ENCODE measurements around the gene LYPD5.
A peak's percentile ranks its signal among the peaks of the same experiment; 100 is the strongest.
"Not testable (repeated sequence)": the region's sequence is repeated elsewhere in the genome, so short reads cannot be mapped to it uniquely, and the experiment has no call there.

Gene LYPD5

GRCh38 chr19:43842007-43842406, 39.8 kb upstream of the LYPD5 start:
- Histone ChIP-seq H3K9ac (ENCODE audit: low read length) (no peak overlapping the region), H2BK15ac (ENCODE audit: low read depth, poor library complexity, severe bottlenecking) (no peak overlapping the region), H3K4me1 (ENCODE audit: control insufficient read depth, insufficient read depth, low read depth, low read length) (no peaks in the 10 kb centered on the region), H3K4ac (ENCODE audit: low read depth in 1 of 2, low read length in 2 of 2) (no peak overlapping the region), H3K14ac (ENCODE audit: low read length in 2 of 2) (no peak overlapping the region), H4K8ac (ENCODE audit: low read length) (no peak overlapping the region), H3K4me2 (ENCODE audit: low read length, poor library complexity, severe bottlenecking) (no peak overlapping the region), H3K27ac (ENCODE audit: low read length, poor library complexity, severe bottlenecking) (no peak overlapping the region), H3K18ac (ENCODE audit: low read depth in 1 of 2, low read length in 2 of 2) (no peak overlapping the region), H3K36me3 (ENCODE audit: control insufficient read depth in 1 of 2, insufficient read depth in 2 of 2, low read depth in 1 of 2, low read length in 2 of 2) (peaks cover 26 to 95% of the 10 kb centered on the region in 2 experiments), H2BK12ac (ENCODE audit: low read length in 2 of 2) (no peak overlapping the region), H3K9me3 (ENCODE audit: control insufficient read depth, low read length) (peaks cover 99% of the 10 kb centered on the region), H3K4me3 (ENCODE audit: insufficient read depth in 1 of 2, low read depth in 1 of 2, low read length in 2 of 2) (peak overlapping the region in 1 of 2 experiments; percentile 61), H3K27me3 (ENCODE audit: control insufficient read depth in 1 of 2, insufficient read depth in 1 of 2, low read length in 2 of 2) (no peaks in the 10 kb centered on the region), H3K79me1 (replicated peaks; ENCODE audit: low read length, poor library complexity, severe bottlenecking) (peaks cover 10% of the 10 kb centered on the region), H2BK5ac (ENCODE audit: low read depth, low read length, poor library complexity, severe bottlenecking) (no peak overlapping the region), H2AFZ (ENCODE audit: low read depth, low read length) (no peak overlapping the region), H4K91ac (ENCODE audit: low read length) (no peak overlapping the region), H3K23ac (ENCODE audit: low read length in 2 of 2) (no peak overlapping the region), H2BK120ac (ENCODE audit: low read depth, low read length) (no peak overlapping the region), H2AK5ac (ENCODE audit: low read length, severe bottlenecking) (no peak overlapping the region)
- no peak for DNase-seq
- 80% methylated on average over 1 of the region's 2 CpGs for WGBS

GRCh38 chr19:43839139-43839538, 36.9 kb upstream of the LYPD5 start:
- Histone ChIP-seq H3K9me3 (ENCODE audit: control insufficient read depth, low read length) (peaks cover 96% of the 10 kb centered on the region), H3K4me2 (ENCODE audit: low read length, poor library complexity, severe bottlenecking) (no peak overlapping the region), H4K91ac (ENCODE audit: low read length) (no peak overlapping the region), H3K4ac (ENCODE audit: low read depth in 1 of 2, low read length in 2 of 2) (no peak overlapping the region), H2BK120ac (ENCODE audit: low read depth, low read length) (no peak overlapping the region), H3K9ac (ENCODE audit: low read length) (no peak overlapping the region), H2BK12ac (ENCODE audit: low read length in 2 of 2) (no peak overlapping the region), H3K18ac (ENCODE audit: low read depth in 1 of 2, low read length in 2 of 2) (no peak overlapping the region), H3K4me1 (ENCODE audit: control insufficient read depth, insufficient read depth, low read depth, low read length) (no peaks in the 10 kb centered on the region), H3K27ac (ENCODE audit: low read length, poor library complexity, severe bottlenecking) (no peak overlapping the region), H3K4me3 (ENCODE audit: insufficient read depth in 1 of 2, low read depth in 1 of 2, low read length in 2 of 2) (peak overlapping the region in 1 of 2 experiments; percentile 57), H3K23ac (ENCODE audit: low read length in 2 of 2) (no peak overlapping the region), H3K36me3 (ENCODE audit: control insufficient read depth in 1 of 2, insufficient read depth in 2 of 2, low read depth in 1 of 2, low read length in 2 of 2) (peaks cover 40 to 97% of the 10 kb centered on the region in 2 experiments), H2BK15ac (ENCODE audit: low read depth, poor library complexity, severe bottlenecking) (no peak overlapping the region), H2AFZ (ENCODE audit: low read depth, low read length) (no peak overlapping the region), H3K79me1 (replicated peaks; ENCODE audit: low read length, poor library complexity, severe bottlenecking) (peaks cover 11% of the 10 kb centered on the region), H2AK5ac (ENCODE audit: low read length, severe bottlenecking) (no peak overlapping the region), H2BK5ac (ENCODE audit: low read depth, low read length, poor library complexity, severe bottlenecking) (peak overlapping the region; percentile 57), H4K8ac (ENCODE audit: low read length) (no peak overlapping the region), H3K14ac (ENCODE audit: low read length in 2 of 2) (no peak overlapping the region), H3K27me3 (ENCODE audit: control insufficient read depth in 1 of 2, insufficient read depth in 1 of 2, low read length in 2 of 2) (no peaks in the 10 kb centered on the region)
- DNase-seq = no peak

DNA sequence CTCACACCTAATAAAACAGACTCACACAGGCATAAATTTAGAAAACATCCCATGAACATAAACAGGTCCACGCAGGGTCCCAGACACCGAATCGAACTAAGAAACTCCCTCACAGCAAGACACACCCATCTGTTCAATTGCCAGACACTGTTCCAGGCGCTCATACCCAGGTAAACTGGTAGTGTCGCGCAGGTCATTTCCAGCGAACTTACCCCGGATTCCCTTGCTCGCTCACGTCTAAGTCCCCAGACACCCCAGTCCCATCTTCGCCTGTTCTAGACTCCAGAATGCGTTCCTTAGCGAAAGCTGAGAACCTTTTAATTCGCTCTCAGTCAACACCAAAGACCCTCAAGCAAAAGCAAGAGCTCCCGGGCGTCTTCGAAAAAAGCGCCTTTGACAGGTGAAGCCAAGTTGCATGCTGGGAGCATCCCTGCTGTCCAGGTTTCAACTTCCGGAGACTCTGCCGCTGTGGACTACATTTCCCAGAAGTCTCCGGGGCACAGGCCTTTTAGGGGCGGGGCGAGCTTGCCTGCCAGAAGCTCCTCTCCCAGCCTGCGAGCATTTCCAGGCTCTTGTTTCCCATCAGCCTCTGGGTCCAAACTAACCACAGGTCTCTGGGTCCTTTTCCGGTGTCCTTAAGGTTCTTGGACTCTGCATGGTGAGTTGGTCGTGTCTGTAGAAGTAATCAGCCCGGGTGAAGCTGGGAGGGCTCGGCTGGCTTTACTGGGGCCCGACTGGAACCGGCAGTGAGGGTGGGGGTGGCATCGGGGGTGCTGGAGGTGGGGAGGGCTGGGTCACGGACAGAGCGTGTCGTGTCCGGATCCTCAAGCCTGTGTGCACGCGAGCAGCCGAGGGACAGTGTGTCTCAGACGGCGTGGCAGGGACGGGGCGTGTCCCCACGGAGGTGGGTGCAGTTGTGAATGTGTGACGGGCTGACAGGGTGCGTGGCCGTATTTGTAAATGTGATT, 24.8 kb upstream of the LYPD5 start, which contains the start of gene ZNF283:
TSS of gene ZNF283 (plus strand) at position 535 of the 968 bp plus-strand sequence. CDS start 6,184 bp downstream, outside the sequence.
- WGBS = 28% methylated on average over 46 of the region's 46 CpGs
- H3K79me1 ChIP-seq (replicated peaks; ENCODE audit: low read length, poor library complexity, severe bottlenecking) = peaks cover 16% of the 10 kb centered on the region
- H3K4me2 ChIP-seq (ENCODE audit: low read length, poor library complexity, severe bottlenecking) = peak within 1 kb of the TSS; percentile 73
- peak within 1 kb of the TSS; percentile 85 for H3K9ac ChIP-seq (ENCODE audit: low read length)
- H3K4me3 ChIP-seq (ENCODE audit: insufficient read depth in 1 of 2, low read depth in 1 of 2, low read length in 2 of 2) = peak within 1 kb of the TSS; percentile 85 to 88
- peaks cover 16% of the 10 kb centered on the region for H3K9me3 ChIP-seq (ENCODE audit: control insufficient read depth, low read length)
- H3K4me1 ChIP-seq (ENCODE audit: control insufficient read depth, insufficient read depth, low read depth, low read length) = peaks cover 2% of the 10 kb centered on the region
- H3K23ac ChIP-seq (ENCODE audit: low read length in 2 of 2) = no peak within 1 kb of the TSS
- no peak within 1 kb of the TSS for H2BK5ac ChIP-seq (ENCODE audit: low read depth, low read length, poor library complexity, severe bottlenecking)
- peak within 1 kb of the TSS; percentile 67 for H4K91ac ChIP-seq (ENCODE audit: low read length)
- peak within 1 kb of the TSS; percentile 100 for H2AFZ ChIP-seq (ENCODE audit: low read depth, low read length)
- no peak within 1 kb of the TSS for H2BK15ac ChIP-seq (ENCODE audit: low read depth, poor library complexity, severe bottlenecking)
- H2BK12ac ChIP-seq (ENCODE audit: low read length in 2 of 2) = no peak within 1 kb of the TSS
- H2AK5ac ChIP-seq (ENCODE audit: low read length, severe bottlenecking) = no peak within 1 kb of the TSS
- H2BK120ac ChIP-seq (ENCODE audit: low read depth, low read length) = no peak within 1 kb of the TSS
- peak; percentile 93 for DNase-seq
- peak within 1 kb of the TSS in 1 of 2 experiments; percentile 86 for H3K4ac ChIP-seq (ENCODE audit: low read depth in 1 of 2, low read length in 2 of 2)
- H3K36me3 ChIP-seq (ENCODE audit: control insufficient read depth in 1 of 2, insufficient read depth in 2 of 2, low read depth in 1 of 2, low read length in 2 of 2) = peaks cover 20 to 35% of the 10 kb centered on the region in 2 experiments
- peak within 1 kb of the TSS; percentile 9 for H3K27ac ChIP-seq (ENCODE audit: low read length, poor library complexity, severe bottlenecking)
- no peaks in the 10 kb centered on the region for H3K27me3 ChIP-seq (ENCODE audit: control insufficient read depth in 1 of 2, insufficient read depth in 1 of 2, low read length in 2 of 2)
- H3K14ac ChIP-seq (ENCODE audit: low read length in 2 of 2) = peak within 1 kb of the TSS in 1 of 2 experiments; percentile 99
- peak within 1 kb of the TSS; percentile 86 for H4K8ac ChIP-seq (ENCODE audit: low read length)
- peak within 1 kb of the TSS; percentile 38 to 97 for H3K18ac ChIP-seq (ENCODE audit: low read depth in 1 of 2, low read length in 2 of 2)

DNA sequence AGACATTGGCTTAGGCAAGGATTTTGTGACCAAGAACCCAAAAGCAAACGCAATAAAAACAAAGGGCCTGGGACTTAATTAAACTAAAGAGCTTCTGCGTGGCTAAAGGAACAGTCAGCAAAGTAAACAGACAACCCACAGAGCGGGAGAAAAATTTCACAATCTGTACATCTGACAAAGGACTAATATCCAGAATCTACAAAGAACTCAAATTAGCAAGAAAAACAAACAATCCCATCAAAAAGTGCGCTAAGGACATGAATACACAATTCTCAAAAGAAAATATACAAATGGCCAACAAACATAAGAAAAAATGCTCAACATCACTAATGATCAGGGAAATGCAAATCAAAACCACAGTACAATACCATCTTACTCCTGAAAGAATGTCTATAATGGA, 22.3 kb upstream of the LYPD5 start:
- H2AFZ ChIP-seq (ENCODE audit: low read depth, low read length); H3K4me2 ChIP-seq (ENCODE audit: low read length, poor library complexity, severe bottlenecking); H2BK12ac ChIP-seq (ENCODE audit: low read length in 2 of 2); H3K9me3 ChIP-seq (ENCODE audit: control insufficient read depth, low read length); H3K9ac ChIP-seq (ENCODE audit: low read length); H2AK5ac ChIP-seq (ENCODE audit: low read length, severe bottlenecking); H3K4me3 ChIP-seq (ENCODE audit: insufficient read depth in 1 of 2, low read depth in 1 of 2, low read length in 2 of 2); H2BK120ac ChIP-seq (ENCODE audit: low read depth, low read length); H2BK15ac ChIP-seq (ENCODE audit: low read depth, poor library complexity, severe bottlenecking); H4K8ac ChIP-seq (ENCODE audit: low read length); H2BK5ac ChIP-seq (ENCODE audit: low read depth, low read length, poor library complexity, severe bottlenecking); H3K18ac ChIP-seq (ENCODE audit: low read depth in 1 of 2, low read length in 2 of 2); H3K23ac ChIP-seq (ENCODE audit: low read length in 2 of 2); H3K4me1 ChIP-seq (ENCODE audit: control insufficient read depth, insufficient read depth, low read depth, low read length); H3K4ac ChIP-seq (ENCODE audit: low read depth in 1 of 2, low read length in 2 of 2); H3K27ac ChIP-seq (ENCODE audit: low read length, poor library complexity, severe bottlenecking); H4K91ac ChIP-seq (ENCODE audit: low read length); H3K14ac ChIP-seq (ENCODE audit: low read length in 2 of 2): not testable (repeated sequence)
- WGBS = 62% methylated on average over 4 of the region's 4 CpGs
- Histone ChIP-seq H3K79me1 (replicated peaks; ENCODE audit: low read length, poor library complexity, severe bottlenecking) (peaks cover 14% of the 10 kb centered on the region), H3K36me3 (ENCODE audit: control insufficient read depth in 1 of 2, insufficient read depth in 2 of 2, low read depth in 1 of 2, low read length in 2 of 2) (peaks cover 6 to 11% of the 10 kb centered on the region in 2 experiments), H3K27me3 (ENCODE audit: control insufficient read depth in 1 of 2, insufficient read depth in 1 of 2, low read length in 2 of 2) (peaks cover 13 to 16% of the 10 kb centered on the region in 2 experiments)
- peak; percentile 34 for DNase-seq
